HG02763 (cell line): ENCODE data around the gene VEGFA.

ENCODE experiments used
- ATAC-seq: cut with Tn5 transposase; IDR thresholded peaks from one replicate; pipeline ENCODE4 v1.9.1; 2021; ENCODE audit warnings: mild to moderate bottlenecking, moderate library complexity; ENCODE audit not compliant: unreplicated experiment

VEGFA gene

GRCh38 chr6:43784049-43784855 lies 14.2 kb downstream of the VEGFA start:
- no peak for ATAC-seq

- ATAC-seq = no peak
These were observed 15.3 kb downstream of the VEGFA start for GRCh38 chr6:43785220-43785752.

DNA sequence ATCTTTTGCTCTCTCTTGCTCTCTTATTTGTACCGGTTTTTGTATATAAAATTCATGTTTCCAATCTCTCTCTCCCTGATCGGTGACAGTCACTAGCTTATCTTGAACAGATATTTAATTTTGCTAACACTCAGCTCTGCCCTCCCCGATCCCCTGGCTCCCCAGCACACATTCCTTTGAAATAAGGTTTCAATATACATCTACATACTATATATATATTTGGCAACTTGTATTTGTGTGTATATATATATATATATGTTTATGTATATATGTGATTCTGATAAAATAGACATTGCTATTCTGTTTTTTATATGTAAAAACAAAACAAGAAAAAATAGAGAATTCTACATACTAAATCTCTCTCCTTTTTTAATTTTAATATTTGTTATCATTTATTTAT lies 15.9 kb downstream of the VEGFA start:
- ATAC-seq = no peak

- ATAC-seq = no peak
These were observed 16.8 kb downstream of the VEGFA start for GRCh38 chr6:43786664-43787329.

GRCh38 chr6:43788301-43788700 lies 18.3 kb downstream of the VEGFA start:
- no peak for ATAC-seq

- no peak for ATAC-seq
These were observed 19.4 kb downstream of the VEGFA start for GRCh38 chr6:43789447-43789846.

DNA sequence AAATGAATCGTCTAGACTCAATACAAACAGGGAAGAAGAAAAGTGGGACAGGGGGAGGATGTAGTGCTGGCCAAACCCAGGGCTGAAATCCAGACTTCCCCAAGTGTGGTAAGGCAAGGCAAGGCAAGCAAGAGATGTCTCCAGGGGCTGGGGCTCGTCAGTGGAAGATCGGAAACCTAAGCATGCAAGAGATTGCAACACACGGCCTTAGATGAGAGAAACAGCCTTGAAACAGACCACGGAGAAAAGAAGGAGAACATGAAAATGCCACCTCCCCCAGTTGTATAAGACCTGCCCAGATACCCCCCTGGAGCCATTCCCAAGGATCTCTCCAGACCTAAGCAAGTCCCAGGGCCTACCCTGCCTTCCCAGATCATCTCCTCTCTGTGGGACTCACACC lies 20.0 kb downstream of the VEGFA start:
- no peak for ATAC-seq

- ATAC-seq = no peak
These were observed 21.9 kb downstream of the VEGFA start for GRCh38 chr6:43791745-43792422.

DNA sequence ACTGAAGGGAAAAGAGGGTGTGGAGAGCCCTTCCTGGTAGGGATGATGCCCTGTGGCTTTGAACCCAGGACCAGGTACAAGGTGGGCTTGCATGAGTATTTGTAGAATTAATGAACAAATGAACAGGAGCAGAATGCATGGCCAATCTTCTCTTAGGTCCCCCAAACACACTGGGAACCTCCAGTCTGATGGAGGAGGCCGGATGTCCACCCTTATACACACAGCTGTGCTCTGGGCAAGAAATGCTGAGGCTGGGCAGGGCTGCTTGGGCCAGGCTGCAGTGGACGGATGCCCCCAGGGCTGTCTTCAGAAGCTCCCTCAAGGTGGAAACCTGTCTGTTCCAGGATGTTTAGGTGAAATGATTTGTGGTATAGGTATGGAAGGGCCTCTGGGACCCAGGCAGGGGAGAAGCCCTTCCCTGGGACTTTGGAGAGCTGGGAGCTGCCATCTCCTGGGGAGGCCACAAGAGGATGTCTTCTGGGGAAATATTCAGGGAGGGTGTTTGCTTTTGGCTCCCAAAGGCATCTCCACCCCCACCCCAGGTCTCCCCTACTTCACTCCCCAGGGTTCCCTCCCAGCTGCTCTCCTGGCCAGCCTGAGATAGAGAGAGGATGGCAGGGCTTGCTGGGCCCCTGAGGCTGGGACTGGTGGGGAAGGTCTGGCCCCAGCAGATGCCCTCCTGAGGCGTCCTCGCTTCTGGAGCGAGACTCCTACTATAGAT lies 23.3 kb downstream of the VEGFA start:
- no peak for ATAC-seq

DNA sequence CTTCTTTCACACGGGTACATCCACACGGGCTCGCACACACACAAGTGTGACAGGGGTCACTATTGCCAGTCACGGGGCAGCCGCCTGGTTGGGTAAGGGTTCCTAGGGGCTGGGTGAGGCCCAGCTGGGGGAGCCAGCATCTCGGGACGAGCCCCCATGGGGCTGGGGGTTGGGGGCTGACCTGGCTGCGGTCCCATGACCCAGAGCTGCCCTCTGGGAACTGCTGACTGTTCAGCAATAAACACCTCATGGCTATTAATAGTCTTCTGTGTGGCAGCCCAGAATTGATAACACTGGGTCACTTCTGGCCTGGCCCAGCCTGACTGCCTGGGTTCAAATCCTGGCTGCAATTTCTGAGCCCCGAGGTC lies 23.8 kb downstream of the VEGFA start:
- ATAC-seq = no peak

GRCh38 chr6:43795421-43795820 lies 25.4 kb downstream of the VEGFA start:
- ATAC-seq = no peak

- ATAC-seq = no peak
These were observed 26.2 kb downstream of the VEGFA start for GRCh38 chr6:43796168-43796567.

GRCh38 chr6:43796903-43797890 lies 27.2 kb downstream of the VEGFA start:
- ATAC-seq = no peak

DNA sequence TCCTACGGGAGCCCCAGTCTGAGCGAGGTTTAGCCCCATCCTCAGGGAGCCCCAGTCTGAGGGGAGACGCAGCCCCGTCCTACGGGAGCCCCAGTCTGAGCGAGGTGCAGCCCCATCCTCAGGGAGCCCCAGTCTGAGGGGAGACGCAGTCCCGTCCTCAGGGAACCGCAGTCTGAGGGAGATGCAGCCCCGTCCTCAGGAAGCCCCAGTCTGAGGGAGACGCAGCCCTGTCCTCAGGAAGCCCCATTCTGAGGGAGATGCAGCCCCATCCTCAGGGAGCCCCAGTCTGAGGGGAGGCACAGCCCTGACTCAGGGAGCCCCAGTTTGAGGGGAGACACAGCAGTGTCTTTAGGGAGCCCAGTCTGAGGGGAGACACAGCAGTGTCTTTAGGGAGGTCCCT lies 27.9 kb downstream of the VEGFA start:
- no peak for ATAC-seq

- ATAC-seq = peak; percentile 56
These were observed 28.9 kb downstream of the VEGFA start for GRCh38 chr6:43798688-43799444.

DNA sequence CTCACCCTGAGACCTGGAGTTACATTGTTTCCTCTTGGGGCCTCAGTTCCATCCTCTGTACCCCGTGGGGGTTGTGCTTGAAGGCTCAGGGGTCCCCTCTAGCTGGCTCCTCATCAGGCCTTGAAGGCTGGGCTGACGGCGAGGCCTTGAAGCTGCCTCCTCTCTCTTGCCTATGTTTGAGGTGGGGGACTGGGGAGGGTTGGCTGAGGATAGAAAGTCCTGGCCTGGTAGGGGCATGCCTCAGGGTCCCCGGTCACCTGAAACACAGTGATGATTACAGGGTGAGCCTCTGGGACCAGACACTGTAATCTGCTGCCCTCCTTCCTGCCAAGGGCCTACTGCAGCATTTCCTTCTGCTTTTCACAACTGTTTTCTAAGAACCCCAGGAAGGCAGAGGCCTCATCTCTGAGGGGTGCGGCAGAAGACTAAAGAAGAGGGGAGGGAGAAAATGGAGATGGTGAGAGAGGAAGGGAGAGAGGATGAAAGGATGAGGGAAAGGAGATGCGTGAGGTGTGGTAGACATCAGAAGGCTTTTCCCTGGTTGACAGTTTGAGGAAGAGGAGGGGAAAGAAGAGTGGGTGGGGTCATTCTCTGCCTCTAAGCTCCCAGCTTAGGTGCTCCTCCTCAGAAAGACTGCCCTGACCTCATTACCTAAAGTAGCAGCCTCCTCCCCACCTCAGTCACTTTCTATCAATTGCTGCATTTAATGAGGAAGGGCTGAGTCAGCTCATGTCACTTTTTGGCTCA lies 29.7 kb downstream of the VEGFA start:
- no peak for ATAC-seq

- ATAC-seq = no peak
These were observed 30.2 kb downstream of the VEGFA start for GRCh38 chr6:43800298-43800623.

DNA sequence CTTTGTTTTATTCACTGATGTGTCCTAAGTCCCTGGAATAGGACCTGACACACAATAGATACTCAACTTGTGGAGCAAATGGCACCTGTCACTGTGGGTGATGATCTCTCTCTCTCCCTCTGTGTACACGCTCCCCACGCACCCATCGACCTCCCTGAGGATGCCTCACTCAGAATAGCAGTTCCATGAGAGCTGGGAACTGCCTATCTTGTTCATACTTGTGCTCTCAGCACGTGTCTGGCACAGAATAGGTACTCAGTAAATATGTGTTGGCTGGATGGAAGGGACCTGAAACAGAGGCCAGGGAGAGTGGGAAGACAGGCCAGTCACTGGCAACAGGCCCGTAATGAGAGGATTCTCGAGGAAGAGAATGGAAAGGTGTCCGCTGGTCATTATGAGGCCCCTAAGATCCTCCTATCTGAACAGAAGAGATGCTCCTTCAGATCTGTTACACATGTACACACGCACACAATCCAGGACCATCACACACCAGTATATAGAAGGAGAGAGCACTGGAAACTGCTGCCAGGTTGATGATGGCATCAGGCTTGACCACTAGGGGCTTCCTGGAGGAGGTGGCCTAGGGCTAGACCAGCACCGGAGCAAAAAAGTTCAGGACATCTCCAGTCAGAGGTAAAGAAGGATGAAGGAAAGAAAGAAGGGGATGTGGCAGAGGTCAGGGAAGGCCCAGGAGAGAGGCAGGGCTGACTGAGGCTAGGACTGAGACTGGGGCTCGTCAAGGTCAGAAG lies 30.9 kb downstream of the VEGFA start:
- no peak for ATAC-seq
